Activated gamma-delta T cell treated with anti-CD3 and anti-CD28 coated beads, Interleukin-2, amount 50 U/mL, for 16 hours (primary cell): ENCODE data around the gene VAT1L.
"Not testable (repeated sequence)": the region's sequence is repeated elsewhere in the genome, so short reads cannot be mapped to it uniquely, and the experiment has no call there.

Experiments used
- DNase-seq: peaks from one replicate; pipeline ENCODE4 v3.0.0-alpha.2; 2020; ENCODE audit warnings: low read depth

The VAT1L gene

GRCh38 chr16:77913738-77914253, 125.4 kb downstream of the VAT1L start:
- no peak for DNase-seq

GRCh38 chr16:77916111-77916510, 127.7 kb downstream of the VAT1L start:
- DNase-seq: no peak

- DNase-seq: no peak
Observed at GRCh38 chr16:77917971-77918370, 129.6 kb downstream of the VAT1L start.

- DNase-seq: no peak
Observed at GRCh38 chr16:77918809-77919707, 130.7 kb downstream of the VAT1L start.

GRCh38 chr16:77919761-77920415, 131.5 kb downstream of the VAT1L start:
- DNase-seq: no peak

- no peak for DNase-seq
Observed at GRCh38 chr16:77920984-77921383, 132.6 kb downstream of the VAT1L start.

GRCh38 chr16:77922228-77922754, 133.9 kb downstream of the VAT1L start:
- DNase-seq: no peak

- DNase-seq: no peak
Observed at GRCh38 chr16:77925531-77925930, 137.2 kb downstream of the VAT1L start.

GRCh38 chr16:77928096-77928495, 139.7 kb downstream of the VAT1L start:
- no peak for DNase-seq

- DNase-seq: no peak
Observed at GRCh38 chr16:77929004-77929403, 140.6 kb downstream of the VAT1L start.

GRCh38 chr16:77931058-77931457, 142.7 kb downstream of the VAT1L start:
- no peak for DNase-seq

- no peak for DNase-seq
Observed at GRCh38 chr16:77937473-77938149, 149.2 kb downstream of the VAT1L start.

- DNase-seq: no peak
Observed at GRCh38 chr16:77938913-77939312, 150.5 kb downstream of the VAT1L start.

- DNase-seq: no peak
Observed at GRCh38 chr16:77939968-77940367, 151.6 kb downstream of the VAT1L start.

- DNase-seq: no peak
Observed at GRCh38 chr16:77943801-77944200, 155.4 kb downstream of the VAT1L start.

GRCh38 chr16:77944631-77945030, 156.3 kb downstream of the VAT1L start:
- DNase-seq: no peak

GRCh38 chr16:77945126-77945525, 156.8 kb downstream of the VAT1L start:
- no peak for DNase-seq

GRCh38 chr16:77946823-77947222, 158.5 kb downstream of the VAT1L start:
- DNase-seq: no peak

- DNase-seq: not testable (repeated sequence)
Observed at GRCh38 chr16:77947590-77947989, 159.2 kb downstream of the VAT1L start.

- DNase-seq: no peak
Observed at GRCh38 chr16:77948835-77949234, 160.5 kb downstream of the VAT1L start.

- DNase-seq: no peak
Observed at GRCh38 chr16:77949445-77949844, 161.1 kb downstream of the VAT1L start.

GRCh38 chr16:77951788-77952187, 163.4 kb downstream of the VAT1L start:
- DNase-seq: no peak
